ENCODE data around the gene ATRN.
A peak's percentile ranks its signal among the peaks of the same experiment; 100 is the strongest.
"Not testable (repeated sequence)": the region's sequence is repeated elsewhere in the genome, so short reads cannot be mapped to it uniquely, and the experiment has no call there.

Gene ATRN

DNA sequence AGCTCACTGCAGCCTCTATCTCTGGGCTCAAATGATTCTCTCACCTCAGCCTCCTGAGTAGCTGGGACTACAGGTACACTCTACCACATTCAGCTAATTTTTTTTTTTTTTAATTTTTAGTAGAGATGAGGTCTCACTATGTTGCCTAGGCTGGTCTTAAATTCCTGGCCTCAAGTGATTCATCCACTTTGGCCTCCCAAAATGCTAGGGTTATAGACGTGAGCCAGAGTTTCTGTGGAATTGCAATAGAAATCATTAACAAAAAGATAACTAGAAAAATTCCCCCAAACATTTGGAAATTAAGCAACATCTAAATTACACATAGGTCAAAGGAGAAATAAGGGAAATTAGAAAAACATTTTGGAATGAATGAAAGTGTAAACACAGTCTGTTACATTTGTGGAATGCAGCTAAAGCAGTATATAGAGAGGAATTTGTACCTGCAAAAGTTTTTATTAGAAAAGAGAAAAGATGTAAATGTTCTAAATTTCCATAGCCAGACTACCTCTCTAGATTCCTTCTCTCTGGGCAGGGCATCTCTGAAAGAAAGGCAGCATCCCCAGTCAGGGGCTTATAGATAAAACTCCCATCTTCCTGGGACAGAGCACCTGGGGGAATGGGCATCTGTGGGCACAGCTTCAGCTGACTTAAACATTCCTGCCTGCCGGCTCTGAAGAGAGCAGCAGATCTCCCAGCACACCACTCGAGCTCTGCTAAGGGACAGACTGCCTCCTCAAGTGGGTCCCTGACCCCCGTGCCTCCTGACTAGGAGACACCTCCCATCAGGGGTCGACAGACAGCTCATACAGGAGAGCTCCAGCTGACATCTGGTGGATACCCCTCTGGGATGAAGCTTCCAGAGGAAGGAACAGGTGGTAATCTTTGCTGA, 51.3 kb downstream of the ATRN start:
- DNase-seq (ENCODE audit: low read depth) = no peak
- TF ChIP-seq, protein P1, sequence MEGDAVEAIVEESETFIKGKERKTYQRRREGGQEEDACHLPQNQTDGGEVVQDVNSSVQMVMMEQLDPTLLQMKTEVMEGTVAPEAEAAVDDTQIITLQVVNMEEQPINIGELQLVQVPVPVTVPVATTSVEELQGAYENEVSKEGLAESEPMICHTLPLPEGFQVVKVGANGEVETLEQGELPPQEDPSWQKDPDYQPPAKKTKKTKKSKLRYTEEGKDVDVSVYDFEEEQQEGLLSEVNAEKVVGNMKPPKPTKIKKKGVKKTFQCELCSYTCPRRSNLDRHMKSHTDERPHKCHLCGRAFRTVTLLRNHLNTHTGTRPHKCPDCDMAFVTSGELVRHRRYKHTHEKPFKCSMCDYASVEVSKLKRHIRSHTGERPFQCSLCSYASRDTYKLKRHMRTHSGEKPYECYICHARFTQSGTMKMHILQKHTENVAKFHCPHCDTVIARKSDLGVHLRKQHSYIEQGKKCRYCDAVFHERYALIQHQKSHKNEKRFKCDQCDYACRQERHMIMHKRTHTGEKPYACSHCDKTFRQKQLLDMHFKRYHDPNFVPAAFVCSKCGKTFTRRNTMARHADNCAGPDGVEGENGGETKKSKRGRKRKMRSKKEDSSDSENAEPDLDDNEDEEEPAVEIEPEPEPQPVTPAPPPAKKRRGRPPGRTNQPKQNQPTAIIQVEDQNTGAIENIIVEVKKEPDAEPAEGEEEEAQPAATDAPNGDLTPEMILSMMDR (IDR thresholded peaks at IDR 0.05; ENCODE audit: low read depth, low read length, missing control alignments) = no peak
- in situ Hi-C loops (cut with HindIII; ENCODE audit: low sequenced_read_pairs) = no loop called here
- H3K4me3 ChIP-seq (ENCODE audit: low read depth, low read length) = no peak overlapping the region

DNA sequence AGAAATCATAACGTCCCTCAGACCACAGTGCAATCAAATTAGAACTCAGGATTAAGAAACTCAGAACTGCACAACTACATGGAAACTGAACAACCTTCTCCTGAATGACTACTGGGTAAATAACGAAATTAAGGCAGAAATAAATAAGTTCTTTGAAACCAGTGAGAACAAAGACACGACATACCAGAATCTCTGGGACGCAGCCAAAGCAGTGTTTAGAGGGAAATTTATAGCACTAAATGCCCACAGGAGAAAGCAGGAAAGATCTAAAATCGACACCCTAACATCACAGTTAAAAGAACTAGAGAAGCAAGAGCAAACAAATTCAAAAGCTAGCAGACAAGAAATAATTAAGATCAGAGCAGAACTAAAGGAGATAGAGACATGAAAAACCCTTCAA, 53.9 kb downstream of the ATRN start:
- H3K4me3 ChIP-seq (ENCODE audit: low read depth, low read length); DNase-seq (ENCODE audit: low read depth); in situ Hi-C loops (cut with HindIII; ENCODE audit: low sequenced_read_pairs): not testable (repeated sequence)

DNA sequence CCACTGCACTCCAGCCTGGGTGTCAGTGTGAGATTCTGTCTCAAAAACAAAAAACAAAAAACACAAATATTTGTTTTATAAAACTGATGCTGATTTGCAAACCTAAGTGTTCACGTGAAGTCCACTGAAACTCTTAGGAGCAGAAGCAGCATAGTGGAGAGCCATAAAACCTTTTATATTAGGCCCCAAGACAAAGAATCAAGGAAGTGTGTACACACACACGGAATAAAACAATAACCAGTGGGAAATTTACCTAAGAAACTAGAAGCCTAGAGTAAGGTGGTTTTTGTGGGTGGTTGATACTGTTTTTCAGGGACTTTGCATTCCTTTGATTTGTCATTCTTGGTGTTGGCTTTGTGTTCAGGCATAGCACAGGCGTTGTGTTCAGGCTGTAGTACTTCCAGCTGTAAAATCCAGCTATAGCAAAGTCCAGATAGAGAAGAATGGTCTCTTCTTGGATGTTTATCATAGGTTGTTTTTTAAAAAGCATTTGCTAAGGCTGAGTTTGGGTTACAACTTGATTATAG, 61.3 kb downstream of the ATRN start:
- H3K4me3 ChIP-seq (ENCODE audit: low read depth, low read length) = no peak overlapping the region
- TF ChIP-seq, protein P1 (IDR thresholded peaks at IDR 0.05; ENCODE audit: low read depth, low read length, missing control alignments) = no peak
- no peak for DNase-seq (ENCODE audit: low read depth)
- in situ Hi-C loops (cut with HindIII; ENCODE audit: low sequenced_read_pairs) = no loop called here

DNA sequence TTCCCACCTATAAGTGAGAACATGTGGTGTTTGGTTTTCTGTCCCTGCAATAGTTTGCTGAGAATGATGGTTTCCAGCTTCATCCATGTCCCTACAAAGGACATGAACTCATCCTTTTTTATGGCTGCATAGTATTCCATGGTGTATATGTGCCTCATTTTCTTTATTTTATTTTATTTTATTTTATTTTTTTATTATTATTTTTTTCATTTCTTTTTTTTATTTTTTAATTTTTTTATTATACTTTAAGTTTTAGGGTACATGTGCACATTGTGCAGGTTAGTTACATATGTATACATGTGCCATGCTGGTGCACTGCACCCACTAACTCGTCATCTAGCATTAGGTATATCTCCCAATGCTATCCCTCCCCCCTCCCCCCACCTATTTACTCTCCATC, 66.9 kb downstream of the ATRN start:
- H3K4me3 ChIP-seq (ENCODE audit: low read depth, low read length); DNase-seq (ENCODE audit: low read depth); in situ Hi-C loops (cut with HindIII; ENCODE audit: low sequenced_read_pairs): not testable (repeated sequence)

DNA sequence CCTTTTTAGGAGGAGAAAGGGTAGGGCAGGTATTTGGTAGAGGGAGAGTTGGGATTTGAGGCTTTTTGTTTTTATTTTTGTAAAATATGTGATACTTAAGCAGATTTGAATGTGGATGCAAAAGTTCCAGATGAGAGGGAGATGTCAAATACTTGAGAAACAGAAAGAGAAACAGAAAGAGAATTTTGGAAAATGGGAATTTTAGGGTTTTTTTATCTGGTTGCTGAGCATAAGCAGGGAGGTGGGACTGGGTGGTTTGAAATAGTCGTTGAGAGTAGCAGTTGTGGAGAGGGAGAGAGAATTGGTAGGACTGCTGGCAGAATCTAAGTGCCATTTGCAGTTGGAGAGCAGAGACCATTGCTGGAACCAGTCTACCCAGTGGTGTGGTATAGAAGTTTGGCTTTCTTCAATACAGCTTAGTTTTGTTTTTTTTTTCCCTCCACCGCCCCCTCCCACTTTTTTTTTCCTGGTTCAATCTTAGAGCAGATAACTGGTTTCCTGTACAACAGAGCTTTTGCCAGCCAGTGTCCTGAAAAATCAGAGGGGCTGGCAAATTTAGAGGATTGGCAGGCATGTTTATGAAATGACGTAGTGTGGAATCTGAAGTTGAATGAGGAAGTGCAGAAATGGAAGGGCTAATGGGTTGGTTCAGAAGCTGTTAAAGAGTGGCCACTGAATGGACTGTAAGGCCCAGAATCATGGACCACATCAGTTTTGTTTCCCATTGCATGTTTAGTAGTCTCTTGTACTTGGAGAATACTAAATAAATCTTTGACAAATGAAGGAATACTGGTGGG, 68.7 kb downstream of the ATRN start:
- no peak overlapping the region for H3K4me3 ChIP-seq (ENCODE audit: low read depth, low read length)
- TF ChIP-seq, protein P1 (IDR thresholded peaks at IDR 0.05; ENCODE audit: low read depth, low read length, missing control alignments) = no peak
- DNase-seq (ENCODE audit: low read depth) = no peak
- in situ Hi-C loops (cut with HindIII; ENCODE audit: low sequenced_read_pairs) = no loop called here

DNA sequence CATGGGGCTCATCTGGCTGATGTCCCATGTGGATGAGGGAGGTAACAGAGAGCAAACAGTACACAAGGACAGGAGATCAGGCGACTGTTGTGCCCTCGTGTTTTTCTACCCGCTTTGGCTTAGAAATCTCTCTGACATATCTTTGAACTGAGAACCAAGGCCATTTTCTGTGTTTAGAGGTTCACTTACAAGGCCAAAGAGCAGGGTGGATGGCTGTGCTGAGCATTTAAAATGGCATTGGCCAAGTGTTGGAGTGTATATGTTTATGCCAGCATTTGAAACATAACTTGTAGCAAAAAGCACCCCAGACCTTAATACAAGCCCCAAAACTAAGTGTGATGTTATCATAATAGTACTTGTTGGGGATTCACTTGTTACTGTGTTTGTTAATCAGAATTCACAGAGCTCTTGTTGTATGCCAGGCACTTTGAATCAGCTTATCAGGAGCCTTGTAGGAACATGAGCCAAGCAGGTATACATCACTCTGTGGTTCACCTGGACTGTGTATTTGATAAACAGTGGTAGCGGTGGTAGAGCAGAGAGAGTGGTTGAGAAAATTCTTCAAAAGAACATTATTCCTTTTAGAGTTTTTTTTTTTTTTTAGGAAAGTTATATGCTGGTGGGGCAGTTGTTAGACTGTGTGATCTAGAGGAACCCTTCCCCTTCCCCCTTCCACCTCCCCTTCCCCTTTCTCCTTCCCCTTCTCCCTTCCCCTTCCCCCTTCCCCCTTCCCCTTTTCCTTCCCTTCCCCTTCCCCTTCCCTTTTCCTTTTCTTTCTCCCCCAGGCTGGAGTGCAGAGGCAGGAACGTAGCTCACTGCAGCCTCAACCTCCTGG, 71.3 kb downstream of the ATRN start:
- TF ChIP-seq, protein P1 (IDR thresholded peaks at IDR 0.05; ENCODE audit: low read depth, low read length, missing control alignments) = no peak
- DNase-seq (ENCODE audit: low read depth) = no peak
- in situ Hi-C loops (cut with HindIII; ENCODE audit: low sequenced_read_pairs) = no loop called here
- no peak overlapping the region for H3K4me3 ChIP-seq (ENCODE audit: low read depth, low read length)

DNA sequence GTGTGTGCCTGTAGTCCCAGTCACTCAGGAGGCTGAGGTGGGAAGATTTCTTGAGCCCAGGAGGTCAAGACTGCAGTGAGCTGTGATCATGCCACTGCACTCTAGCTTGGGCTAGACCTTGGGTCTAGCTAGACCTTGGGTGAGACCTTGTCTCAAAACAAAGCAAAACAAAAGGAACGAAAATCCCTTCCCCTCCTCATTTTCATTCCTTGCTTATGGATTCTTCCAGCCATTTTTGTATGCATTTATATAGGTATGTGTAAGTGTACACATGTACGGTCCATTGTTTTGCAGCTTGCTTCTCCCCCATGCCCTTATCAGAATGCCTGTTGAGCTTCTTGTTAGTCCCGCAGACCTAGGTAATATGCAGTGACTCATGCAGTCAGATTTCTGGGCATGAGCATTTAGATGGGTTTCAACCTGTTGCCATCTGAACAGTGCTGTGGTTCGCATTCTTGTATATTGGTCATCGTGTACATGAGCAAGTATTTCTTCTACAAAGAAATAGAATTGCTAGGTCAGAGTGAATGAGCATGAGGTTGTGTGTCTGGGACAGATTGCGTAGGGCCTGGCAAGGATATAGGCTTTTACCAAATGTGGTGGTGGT, 73.2 kb downstream of the ATRN start:
- peak; percentile 55 for DNase-seq (ENCODE audit: low read depth)
- in situ Hi-C loops (cut with HindIII; ENCODE audit: low sequenced_read_pairs) = no loop called here
- no peak overlapping the region for H3K4me3 ChIP-seq (ENCODE audit: low read depth, low read length)
- TF ChIP-seq, protein P1 (IDR thresholded peaks at IDR 0.05; ENCODE audit: low read depth, low read length, missing control alignments) = no peak
